H9 (cell line): Measurements from ENCODE around the gene PTGES2. TPM values are rescaled to one million over a fixed set of nuclear protein-coding genes. Genes with fewer than 3 reads are reported as not detected.
A peak's percentile ranks its signal among the peaks of the same experiment; 100 is the strongest.

ENCODE experiments used
- DNase-seq: peaks from one replicate; pipeline ENCODE4 v3.0.0-alpha.2; 2017
- H2AFZ ChIP-seq: one replicate; pipeline ENCODE4 v1.6.1; 2013; ENCODE audit warnings: mild to moderate bottlenecking, low read length, control low read depth, moderate library complexity
- H2AK5ac ChIP-seq: 2 replicates; pipeline ENCODE4 v1.6.1; 2013; ENCODE audit warnings: low read length, control low read depth, mixed read lengths; ENCODE audit not compliant: insufficient read length
- H2BK120ac ChIP-seq: one replicate; pipeline ENCODE4 v1.6.1; 2013; ENCODE audit warnings: low read depth, mild to moderate bottlenecking, low read length, control low read depth, inconsistent platforms; ENCODE audit not compliant: poor library complexity, severe bottlenecking
- H2BK12ac ChIP-seq: 2 replicates; pipeline ENCODE4 v1.6.1; 2013; ENCODE audit warnings: low read length, control low read depth, mixed read lengths, low read depth; ENCODE audit not compliant: insufficient read length
- H2BK15ac ChIP-seq: 2 replicates; pipeline ENCODE4 v1.6.1; 2013; ENCODE audit warnings: low read depth, low read length, control low read depth
- H2BK20ac ChIP-seq: one replicate; pipeline ENCODE4 v1.6.1; 2013; ENCODE audit warnings: low read depth, mild to moderate bottlenecking, low read length, control low read depth, inconsistent platforms; ENCODE audit not compliant: poor library complexity, severe bottlenecking
- H2BK5ac ChIP-seq: 2 replicates; pipeline ENCODE4 v1.6.1; 2013; ENCODE audit warnings: low read length, control low read depth, mixed read lengths; ENCODE audit not compliant: insufficient read length
- H3K14ac ChIP-seq: 2 replicates; pipeline ENCODE4 v1.6.1; 2013; ENCODE audit warnings: low read length, control low read depth; ENCODE audit not compliant: insufficient read depth
- H3K18ac ChIP-seq: 2 replicates; pipeline ENCODE4 v1.6.1; 2013; ENCODE audit warnings: low read depth, mild to moderate bottlenecking, mixed read lengths, low read length, control low read depth; ENCODE audit not compliant: insufficient read length
- H3K23ac ChIP-seq: 2 replicates; pipeline ENCODE4 v1.6.1; 2013; ENCODE audit warnings: low read length, control low read depth, mixed read lengths, low read depth; ENCODE audit not compliant: insufficient read length
- H3K23me2 ChIP-seq: 2 replicates; pipeline ENCODE4 v1.6.1; 2013; ENCODE audit warnings: low read depth, mild to moderate bottlenecking, mixed read lengths, low read length, control low read depth; ENCODE audit not compliant: insufficient read length, poor library complexity, severe bottlenecking
- H3K27ac ChIP-seq: 2 replicates; pipeline ENCODE4 v1.5.1; 2013; ENCODE audit warnings: low read length, control low read depth, mixed read lengths, low read depth; ENCODE audit not compliant: insufficient read length
- H3K27me3 ChIP-seq: 2 replicates; pipeline ENCODE4 v1.6.1; 2013; ENCODE audit warnings: low read length, control low read depth, inconsistent platforms; ENCODE audit not compliant: insufficient read depth
- H3K4ac ChIP-seq: 2 replicates; pipeline ENCODE4 v1.6.1; 2013; ENCODE audit warnings: low read depth, mild to moderate bottlenecking, control low read depth, inconsistent platforms, low read length, moderate library complexity
- H3K4me1 ChIP-seq: 2 replicates; pipeline ENCODE4 v1.6.1; 2013; ENCODE audit warnings: low read length, control low read depth, inconsistent platforms; ENCODE audit not compliant: insufficient read depth
- H3K4me2 ChIP-seq: 2 replicates; pipeline ENCODE4 v1.6.1; 2013; ENCODE audit warnings: low read length, control low read depth, mixed read lengths; ENCODE audit not compliant: insufficient read length, insufficient read depth
- H3K56ac ChIP-seq: 2 replicates; pipeline ENCODE4 v1.6.1; 2013; ENCODE audit warnings: low read depth, mild to moderate bottlenecking, mixed read lengths, low read length, control low read depth; ENCODE audit not compliant: insufficient read length
- H3K79me1 ChIP-seq: 2 replicates; pipeline ENCODE4 v1.6.1; 2013; ENCODE audit warnings: low read depth, mild to moderate bottlenecking, moderate library complexity, low read length, control low read depth, inconsistent platforms; ENCODE audit not compliant: insufficient read depth, poor library complexity, severe bottlenecking
- H3K79me2 ChIP-seq: 2 replicates; pipeline ENCODE4 v1.6.1; 2013; ENCODE audit warnings: low read length, control low read depth, inconsistent platforms; ENCODE audit not compliant: insufficient read depth
- H3K9ac ChIP-seq: 2 replicates; pipeline ENCODE4 v1.6.1; 2013; ENCODE audit warnings: low read length, control low read depth, mixed read lengths; ENCODE audit not compliant: insufficient read length; ENCODE audit errors: extremely low read depth
- H3K9me3 ChIP-seq: one replicate; pipeline ENCODE4 v1.6.1; 2013; ENCODE audit warnings: low read depth, low read length, inconsistent platforms; ENCODE audit not compliant: control insufficient read depth
- H3T11ph ChIP-seq: one replicate; pipeline ENCODE4 v1.6.1; 2013; ENCODE audit warnings: mild to moderate bottlenecking, low read length, control low read depth, inconsistent platforms
- H4K20me1 ChIP-seq: one replicate; pipeline ENCODE4 v1.6.1; 2013; ENCODE audit not compliant: control insufficient read depth, insufficient read length, insufficient read depth
- H4K5ac ChIP-seq: 2 replicates; pipeline ENCODE4 v1.6.1; 2013; ENCODE audit warnings: low read depth, mild to moderate bottlenecking, mixed read lengths, low read length, control low read depth; ENCODE audit not compliant: insufficient read length
- H4K8ac ChIP-seq: replicated peaks from 2 replicates; pipeline ENCODE4 v1.6.1; 2013; ENCODE audit warnings: low read length, control low read depth, mixed read lengths, low read depth; ENCODE audit not compliant: insufficient read length
- H4K91ac ChIP-seq: 2 replicates; pipeline ENCODE4 v1.6.1; 2013; ENCODE audit warnings: low read depth, mild to moderate bottlenecking, moderate library complexity, mixed read lengths, low read length, control low read depth; ENCODE audit not compliant: insufficient read length
- H3K27ac Mint-ChIP-seq, 3 experiments: 2 replicates in 2 of 3; 3 replicates in 1 of 3; pipeline ENCODE4 v1.8.0; 2020 to 2021; ENCODE audit warnings: mixed read lengths in 3 of 3, mild to moderate bottlenecking in 1 of 3, moderate library complexity in 1 of 3
- H3K27me3 Mint-ChIP-seq: 2 replicates; pipeline ENCODE4 v1.8.0; 2021; ENCODE audit warnings: low read depth, mild to moderate bottlenecking, moderate library complexity, mixed read lengths
- H3K36me3 Mint-ChIP-seq, 3 experiments: 2 replicates in 2 of 3; 3 replicates in 1 of 3; pipeline ENCODE4 v1.8.0; 2020 to 2021; ENCODE audit warnings: low read depth in 3 of 3, mixed read lengths in 3 of 3; ENCODE audit not compliant: insufficient read depth in 1 of 3
- H3K4me1 Mint-ChIP-seq, 2 experiments: 2 replicates each; pipeline ENCODE4 v1.8.0; 2020; ENCODE audit warnings: mixed read lengths in 2 of 2
- H3K4me3 Mint-ChIP-seq, 2 experiments: 2 replicates in 1 of 2; 3 replicates in 1 of 2; pipeline ENCODE4 v1.8.0; 2020 to 2021; ENCODE audit warnings: mild to moderate bottlenecking in 2 of 2, mixed read lengths in 2 of 2, moderate library complexity in 1 of 2
- H3K9me3 Mint-ChIP-seq, 2 experiments: 2 replicates in 1 of 2; 3 replicates in 1 of 2; pipeline ENCODE4 v1.8.0; 2020; ENCODE audit warnings: mild to moderate bottlenecking in 2 of 2, mixed read lengths in 2 of 2, moderate library complexity in 1 of 2
- CTCF ChIP-seq: fragments of 200-600 bp; sonication (generic); conservative IDR thresholded peaks from 3 replicates; pipeline ENCODE4 v1.8.0; 2021; ENCODE audit warnings: antibody characterized with exemption, mild to moderate bottlenecking
- WGBS: extraction: QIAGEN DNeasy Blood & Tissue Kit; methylation state at CpG from one replicate; pipeline ENCODE4 v1.1.7; 2013; ENCODE audit warnings: missing lambda C conversion rate, low lambda C conversion rate, mixed read lengths; ENCODE audit not compliant: insufficient read length; ENCODE audit errors: extremely low coverage; 5-methylcytosine and 5-hydroxymethylcytosine counted together
- total RNA-seq: library from RNA; stranded (reverse); gene quantifications from 2 replicates; pipeline ENCODE4 v1.2.1, GENCODE V29; 2021

PTGES2 gene
- total RNA-seq, 1 experiment from 2014 or later, result 63.9 TPM

- Histone ChIP-seq H3K4me2 (no peak overlapping the region), H2BK12ac (peak overlapping the region; percentile 3), H3K4me1 (peaks cover 5% of the 10 kb centered on the region; the same call in 1 of the 2 replicates), H3K79me1 (peaks cover 9% of the 10 kb centered on the region), H3K23me2 (peaks cover 10% of the 10 kb centered on the region), H2BK5ac (no peak overlapping the region), H4K5ac (no peak overlapping the region), H2BK15ac (no peak overlapping the region), H3K18ac (no peak overlapping the region), H3K23ac (no peak overlapping the region), H3K56ac (no peak overlapping the region), H3K79me2 (peaks cover 7% of the 10 kb centered on the region; the same call in 1 of the 2 replicates), H2BK120ac (no peak overlapping the region), H3K9ac (no peak overlapping the region), H4K8ac (no peak overlapping the region), H4K20me1 (no peaks in the 10 kb centered on the region), H2AK5ac (no peak overlapping the region), H3K9me3 (no peaks in the 10 kb centered on the region), H2BK20ac (no peak overlapping the region), H3K27me3 (no peaks in the 10 kb centered on the region), H4K91ac (peak overlapping the region; percentile 79), H2AFZ (no peak overlapping the region), H3K27ac (no peak overlapping the region), H3K4ac (peak overlapping the region; percentile 59; the same call in 1 of the 2 replicates), H3K14ac (no peak overlapping the region), H3T11ph (no peak overlapping the region)
- peaks cover 54 to 56% of the 10 kb centered on the region in 2 experiments for H3K4me1 Mint-ChIP-seq
- H3K36me3 Mint-ChIP-seq, result peaks cover 8 to 10% (median 9%) of the 10 kb centered on the region in 3 experiments; a peak in 6 of 7 replicates
- no peaks in the 10 kb centered on the region for H3K27me3 Mint-ChIP-seq
- peak overlapping the region in 1 of 3 experiments; percentile 74; a peak in 1 of 7 replicates for H3K27ac Mint-ChIP-seq
- no peak overlapping the region for H3K4me3 Mint-ChIP-seq
- TF ChIP-seq CTCF, result no peak
- H3K9me3 Mint-ChIP-seq, result no peaks in the 10 kb centered on the region
- WGBS, result no CpG with 5 or more reads among the region's 19 CpGs
- no peak for DNase-seq
Observed at GRCh38 chr9:128096616-128097536, 30.7 kb downstream of the PTGES2 start.
